MCF 10A (cell line): ENCODE data around the gene MLXIPL. TPM values are rescaled to one million over a fixed set of nuclear protein-coding genes. Genes with fewer than 3 reads are reported as not detected.
"Not testable (repeated sequence)": the region's sequence is repeated elsewhere in the genome, so short reads cannot be mapped to it uniquely, and the experiment has no call there.

Source experiments
- BruUV-seq: library from RNA; stranded (reverse); fragments of 400-500 nt; replicated peaks from 2 replicates; lab custom pipeline; 2021; lab: Mats Ljungman, UMichigan
- CTCF ChIA-PET: fragments of 300-600 bp; sonication (Branson Sonifier 250); formaldehyde crosslinking; extraction: SDS; loops from one replicate; lab custom pipeline; 2021; ENCODE audit warnings: antibody characterized with exemption, inconsistent platforms; lab: Yijun Ruan, JAX
- POLR2A ChIA-PET: fragments of 300-600, 350-650 bp; sonication (Branson Sonifier 250); formaldehyde crosslinking; extraction: SDS; loops from one replicate; lab custom pipeline; 2020; ENCODE audit warnings: antibody characterized with exemption, inconsistent platforms; lab: Yijun Ruan, JAX
- DNase-seq: peaks from one replicate; pipeline ENCODE4 v3.0.0-alpha.2; 2018; ENCODE audit not compliant: unreplicated experiment
- H3K27ac Mint-ChIP-seq: one replicate; pipeline ENCODE4 v1.8.0; 2022; ENCODE audit warnings: mild to moderate bottlenecking, low read depth, mixed read lengths; ENCODE audit not compliant: unreplicated experiment
- H3K27me3 Mint-ChIP-seq: one replicate; pipeline ENCODE4 v1.8.0; 2022; ENCODE audit warnings: mixed read lengths; ENCODE audit not compliant: insufficient read depth, unreplicated experiment
- H3K36me3 Mint-ChIP-seq: one replicate; pipeline ENCODE4 v1.8.0; 2022; ENCODE audit warnings: mild to moderate bottlenecking, moderate library complexity, mixed read lengths; ENCODE audit not compliant: insufficient read depth, unreplicated experiment
- H3K4me1 Mint-ChIP-seq: one replicate; pipeline ENCODE4 v1.8.0; 2022; ENCODE audit warnings: mixed read lengths; ENCODE audit not compliant: insufficient read depth, unreplicated experiment
- H3K4me3 Mint-ChIP-seq: one replicate; pipeline ENCODE4 v1.8.0; 2022; ENCODE audit warnings: mild to moderate bottlenecking, moderate library complexity, mixed read lengths; ENCODE audit not compliant: unreplicated experiment
- H3K9me3 Mint-ChIP-seq: one replicate; pipeline ENCODE4 v1.8.0; 2022; ENCODE audit warnings: mixed read lengths; ENCODE audit not compliant: unreplicated experiment
- CTCF ChIP-seq: fragments of 200-600 bp; IDR thresholded peaks from one replicate; pipeline ENCODE4 v1.8.0; 2022; ENCODE audit warnings: antibody characterized with exemption, mild to moderate bottlenecking; ENCODE audit not compliant: unreplicated experiment
- intact Hi-C: fragments of 100-400 bp; cut with micrococcal nuclease; formaldehyde crosslinking; loops from 2 replicates; pipeline ENCODE4 v1.14.1; 2022
- total RNA-seq: library from RNA; stranded (reverse); gene quantifications from 2 replicates; pipeline ENCODE4 v1.2.3, GENCODE V29; 2022

The MLXIPL gene
- total RNA-seq, 1 experiment from 2014 or later = not detected

- POLR2A ChIA-PET = interaction anchor here (0.7 to 3.1 kb wide), 2 partner anchors 11 to 14 kb away, joined by 3 to 11 read pairs; partner anchors contain the start of gene BCL7B
- Mint-ChIP-seq H3K9me3 (no peaks in the 10 kb centered on the region), H3K27me3 (no peaks in the 10 kb centered on the region)
Observed at GRCh38 chr7:73570521-73570920, 53.8 kb downstream of the MLXIPL start.

GRCh38 chr7:73569042-73569608, 55.2 kb downstream of the MLXIPL start:
- H3K9me3 Mint-ChIP-seq = no peaks in the 10 kb centered on the region
- H3K27ac Mint-ChIP-seq = no peak overlapping the region
- H3K27me3 Mint-ChIP-seq = no peaks in the 10 kb centered on the region
- no peak overlapping the region for H3K4me3 Mint-ChIP-seq
- peaks cover 8% of the 10 kb centered on the region for H3K4me1 Mint-ChIP-seq
- no TSS peak for BruUV-seq
- DNase-seq = no peak
- ChIA-PET POLR2A (interaction anchor here (3.1 kb wide), 1 partner anchor 13 kb away, joined by 11 read pairs; the partner anchor contains the start of gene BCL7B), CTCF (no interaction called here)
- no peak for TF ChIP-seq CTCF
- H3K36me3 Mint-ChIP-seq = peaks cover 55% of the 10 kb centered on the region
- intact Hi-C loops = no loop called here

More at GRCh38 chr7:73570521-73570920, 53.8 kb downstream of the MLXIPL start:
- CTCF ChIA-PET = no interaction called here
- no peak for TF ChIP-seq CTCF
- H3K4me1 Mint-ChIP-seq = peaks cover 8% of the 10 kb centered on the region
- intact Hi-C loops = no loop called here
- no peak overlapping the region for H3K4me3 Mint-ChIP-seq
- H3K27ac Mint-ChIP-seq = no peak overlapping the region
- BruUV-seq = no TSS peak
- peaks cover 67% of the 10 kb centered on the region for H3K36me3 Mint-ChIP-seq
- DNase-seq = no peak

DNA sequence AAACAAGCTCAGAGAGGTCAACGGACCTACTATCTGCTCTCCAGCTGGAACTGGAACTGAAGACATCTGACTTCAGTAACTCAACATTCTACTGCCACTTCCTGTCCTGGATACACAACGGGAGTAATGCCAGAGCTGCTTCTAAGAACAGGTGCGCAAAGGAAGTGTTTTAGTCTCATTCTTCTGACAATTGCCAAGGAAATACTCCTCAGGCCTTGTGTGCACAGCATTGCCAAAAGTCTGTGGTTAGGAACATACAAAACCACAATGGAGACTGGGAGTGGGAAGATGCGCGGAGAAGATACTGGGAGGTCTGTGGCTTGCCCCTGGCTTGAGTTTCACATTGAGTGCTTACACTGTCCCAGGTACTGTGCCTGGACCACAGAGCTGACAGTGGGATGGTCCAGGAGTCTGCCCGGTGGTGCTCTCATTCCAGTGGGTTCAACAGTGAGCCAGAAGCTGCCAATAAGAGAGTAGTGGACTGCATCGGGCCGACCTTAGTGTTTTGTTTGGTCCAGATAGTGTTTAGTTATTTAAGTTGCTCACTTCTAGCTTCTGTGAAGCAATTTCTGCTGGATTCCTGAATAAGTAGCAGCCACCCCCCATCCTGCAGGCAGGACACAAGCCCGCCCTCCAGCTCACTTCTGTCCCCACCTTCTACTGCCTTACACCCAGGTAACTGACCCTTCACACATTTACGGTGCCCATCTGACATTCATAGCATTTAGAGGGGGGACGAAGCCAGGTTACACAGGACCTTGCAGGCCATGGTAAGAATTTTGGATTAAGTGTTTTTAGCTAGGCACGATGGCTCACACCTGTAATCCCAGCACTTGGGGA, 56.3 kb downstream of the MLXIPL start:
- peaks cover 8% of the 10 kb centered on the region for H3K4me1 Mint-ChIP-seq
- H3K36me3 Mint-ChIP-seq = peaks cover 45% of the 10 kb centered on the region
- H3K9me3 Mint-ChIP-seq = no peaks in the 10 kb centered on the region
- intact Hi-C loops = no loop called here
- no peaks in the 10 kb centered on the region for H3K27me3 Mint-ChIP-seq
- no peak overlapping the region for H3K4me3 Mint-ChIP-seq
- ChIA-PET POLR2A (interaction anchor here (0.5 to 3.1 kb wide), 3 partner anchors 9 to 12 kb away, joined by 4 to 11 read pairs (median 4); partner anchors contain the start of genes BCL7B and TBL2), CTCF (no interaction called here)
- DNase-seq = peak; percentile 42
- no peak for TF ChIP-seq CTCF
- no TSS peak for BruUV-seq
- no peak overlapping the region for H3K27ac Mint-ChIP-seq

DNA sequence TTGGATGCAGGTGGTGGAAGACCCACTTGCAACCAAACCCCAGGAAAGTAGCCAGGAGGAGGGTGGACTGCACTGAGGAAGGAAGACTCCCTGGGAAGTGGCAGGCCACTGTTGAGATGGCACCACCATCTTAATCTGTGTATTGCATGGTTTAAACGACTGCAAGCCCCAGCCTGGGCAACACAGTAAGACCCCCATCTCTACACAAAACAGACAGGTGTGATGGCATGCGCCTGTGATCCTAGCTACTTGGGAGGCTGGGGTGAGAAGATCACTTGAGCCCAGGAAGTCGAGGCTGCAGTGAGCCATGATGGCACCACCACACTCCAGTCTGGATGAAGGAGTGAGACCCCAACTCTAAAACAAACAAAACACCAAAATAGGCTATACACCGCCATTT, 57.2 kb downstream of the MLXIPL start:
- ChIA-PET POLR2A (interaction anchor here (0.8 to 3.1 kb wide), 2 partner anchors 10 to 11 kb away, joined by 3 to 11 read pairs; partner anchors contain the start of gene BCL7B), CTCF (interaction anchor here (0.7 to 0.9 kb wide), 2 partner anchors 9 to 75 kb away, joined by 3 to 5 read pairs; no protein-coding TSS in a partner anchor)
- Mint-ChIP-seq H3K27me3 (no peaks in the 10 kb centered on the region), H3K4me1 (peaks cover 8% of the 10 kb centered on the region), H3K4me3 (no peak overlapping the region), H3K9me3 (no peaks in the 10 kb centered on the region), H3K27ac (no peak overlapping the region), H3K36me3 (peaks cover 36% of the 10 kb centered on the region)
- BruUV-seq = no TSS peak
- intact Hi-C loops = no loop called here
- DNase-seq = no peak
- no peak for TF ChIP-seq CTCF

GRCh38 chr7:73566431-73566830, 57.9 kb downstream of the MLXIPL start:
- H3K4me3 Mint-ChIP-seq, H3K4me1 Mint-ChIP-seq, DNase-seq, BruUV-seq, H3K9me3 Mint-ChIP-seq, H3K27ac Mint-ChIP-seq, intact Hi-C loops, H3K27me3 Mint-ChIP-seq: not testable (repeated sequence)
- POLR2A ChIA-PET = interaction anchor here (0.6 to 0.9 kb wide), 3 partner anchors 10 to 470 kb away, joined by 3 read pairs; partner anchors contain the start of gene TBL2
- CTCF ChIA-PET = interaction anchor here (0.6 to 1.1 kb wide), 2 partner anchors 45 to 451 kb away, joined by 3 to 4 read pairs; no protein-coding TSS in a partner anchor
- H3K36me3 Mint-ChIP-seq = peaks cover 29% of the 10 kb centered on the region
